ENCODE measurements around the gene FLNA.

FLNA gene

GRCh38 chrX:154378059-154378798, 3.8 kb upstream of the FLNA start:
- DNase-seq (ENCODE audit: low spot score) = peak; percentile 74

GRCh38 chrX:154376774-154377173, 2.3 kb upstream of the FLNA start:
- no peak for DNase-seq (ENCODE audit: low spot score)

- DNase-seq (ENCODE audit: low spot score) = no peak
Measured at GRCh38 chrX:154375156-154375504, 696 bp upstream of the FLNA start.

GRCh38 chrX:154373340-154374306, 811 bp downstream of the FLNA start:
- DNase-seq (ENCODE audit: low spot score) = peak; percentile 75

GRCh38 chrX:154372612-154373022, 1.8 kb downstream of the FLNA start:
- no peak for DNase-seq (ENCODE audit: low spot score)

- no peak for DNase-seq (ENCODE audit: low spot score)
Measured at GRCh38 chrX:154371789-154372300, 2.6 kb downstream of the FLNA start.

GRCh38 chrX:154371017-154371788, 3.2 kb downstream of the FLNA start:
- peak; percentile 91 for DNase-seq (ENCODE audit: low spot score)

- peak; percentile 72 for DNase-seq (ENCODE audit: low spot score)
Measured at GRCh38 chrX:154370300-154371016, 4.0 kb downstream of the FLNA start.

GRCh38 chrX:154369449-154370299, 4.8 kb downstream of the FLNA start:
- DNase-seq (ENCODE audit: low spot score) = peak; percentile 79

GRCh38 chrX:154368630-154369448, 5.6 kb downstream of the FLNA start:
- DNase-seq (ENCODE audit: low spot score) = no peak

GRCh38 chrX:154367474-154368308, 6.7 kb downstream of the FLNA start:
- no peak for DNase-seq (ENCODE audit: low spot score)

- DNase-seq (ENCODE audit: low spot score) = no peak
Measured at GRCh38 chrX:154366666-154367055, 7.8 kb downstream of the FLNA start.

- DNase-seq (ENCODE audit: low spot score) = no peak
Measured at GRCh38 chrX:154365997-154366665, 8.3 kb downstream of the FLNA start.

GRCh38 chrX:154365052-154365600, 9.3 kb downstream of the FLNA start:
- DNase-seq (ENCODE audit: low spot score) = no peak

- no peak for DNase-seq (ENCODE audit: low spot score)
Measured at GRCh38 chrX:154363706-154364439, 10.6 kb downstream of the FLNA start.

- no peak for DNase-seq (ENCODE audit: low spot score)
Measured at GRCh38 chrX:154362085-154362742, 12.2 kb downstream of the FLNA start.
